Measurements from ENCODE around the gene DOCK2. TPM values are rescaled to one million over a fixed set of nuclear protein-coding genes. Genes with fewer than 3 reads are reported as not detected.
"Not testable (repeated sequence)": the region's sequence is repeated elsewhere in the genome, so short reads cannot be mapped to it uniquely, and the experiment has no call there.

The DOCK2 gene
- 214 and 216 TPM in 2 replicates for total RNA-seq

DNA sequence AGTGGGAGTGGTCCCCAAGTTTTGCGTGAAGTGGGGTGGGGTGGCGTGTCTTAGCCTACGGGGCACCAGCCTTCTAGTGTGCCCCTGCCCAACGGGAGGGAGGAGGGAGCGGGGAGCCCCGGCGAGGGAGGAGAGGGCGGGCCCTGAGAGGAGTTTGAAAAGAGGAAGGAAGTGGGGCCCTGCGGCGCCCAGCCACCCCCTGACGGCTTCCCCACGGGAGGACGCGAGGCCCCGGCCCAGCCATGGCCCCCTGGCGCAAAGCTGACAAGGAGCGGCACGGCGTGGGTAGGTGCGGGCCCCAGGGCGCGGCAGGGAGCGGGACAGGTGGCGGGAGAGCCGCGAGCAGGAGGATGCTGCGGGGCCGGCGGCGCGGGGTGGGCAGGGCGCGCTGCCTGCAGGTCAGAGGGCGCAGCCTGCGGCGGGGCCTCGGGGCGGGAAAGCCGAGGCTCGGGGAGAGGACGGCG is at the start of gene DOCK2:
TSS of gene DOCK2 (plus strand) at position 191 of the 464 bp plus-strand sequence. CDS start at position 243, 52 bp downstream.
- DNase-seq (ENCODE audit: low spot score): peak; percentile 68
- H3K27me3 Mint-ChIP-seq (ENCODE audit: insufficient read depth): no peaks in the 10 kb centered on the region
- H3K9me3 Mint-ChIP-seq: peaks cover 9% of the 10 kb centered on the region
- H3K4me1 Mint-ChIP-seq (ENCODE audit: low read depth): peaks cover 57% of the 10 kb centered on the region
- peak within 1 kb of the TSS; percentile 92 for H3K27ac Mint-ChIP-seq
- peak within 1 kb of the TSS; percentile 86 for H3K4me3 Mint-ChIP-seq
- peaks cover 37% of the 10 kb centered on the region for H3K36me3 Mint-ChIP-seq (ENCODE audit: low read depth)
- intact Hi-C loops (cut with micrococcal nuclease): loop anchor here (1.0 to 5.0 kb wide), 5 partner anchors 8 to 1060 kb away; partner anchors contain the start of genes PANK3 and SPDL1

GRCh38 chr5:169590602-169591001 is 46.5 kb upstream of the DOCK2 start:
- Mint-ChIP-seq H3K27me3 (ENCODE audit: insufficient read depth) (no peaks in the 10 kb centered on the region), H3K36me3 (ENCODE audit: low read depth) (peaks cover 43% of the 10 kb centered on the region), H3K4me3 (no peak overlapping the region), H3K9me3 (no peaks in the 10 kb centered on the region), H3K4me1 (ENCODE audit: low read depth) (peaks cover 23% of the 10 kb centered on the region), H3K27ac (no peak overlapping the region)
- no peak for DNase-seq (ENCODE audit: low spot score)
- intact Hi-C loops (cut with micrococcal nuclease): no loop called here

- Mint-ChIP-seq H3K36me3 (ENCODE audit: low read depth) (peaks cover 43% of the 10 kb centered on the region), H3K9me3 (no peaks in the 10 kb centered on the region), H3K27me3 (ENCODE audit: insufficient read depth) (no peaks in the 10 kb centered on the region), H3K4me1 (ENCODE audit: low read depth) (peaks cover 13% of the 10 kb centered on the region), H3K27ac (no peak overlapping the region), H3K4me3 (no peak overlapping the region)
- intact Hi-C loops (cut with micrococcal nuclease): no loop called here
- no peak for DNase-seq (ENCODE audit: low spot score)
Observed at GRCh38 chr5:169591636-169592035, 45.4 kb upstream of the DOCK2 start.

GRCh38 chr5:169592937-169593650 is 44.0 kb upstream of the DOCK2 start:
- DNase-seq (ENCODE audit: low spot score): no peak
- intact Hi-C loops (cut with micrococcal nuclease): no loop called here
- Mint-ChIP-seq H3K27me3 (ENCODE audit: insufficient read depth) (no peaks in the 10 kb centered on the region), H3K4me1 (ENCODE audit: low read depth) (peaks cover 3% of the 10 kb centered on the region), H3K36me3 (ENCODE audit: low read depth) (peaks cover 51% of the 10 kb centered on the region), H3K27ac (peak overlapping the region; percentile 1), H3K4me3 (no peak overlapping the region), H3K9me3 (no peaks in the 10 kb centered on the region)

GRCh38 chr5:169595172-169595820 is 41.8 kb upstream of the DOCK2 start:
- H3K27ac Mint-ChIP-seq: no peak overlapping the region
- no peaks in the 10 kb centered on the region for H3K9me3 Mint-ChIP-seq
- intact Hi-C loops (cut with micrococcal nuclease): no loop called here
- H3K36me3 Mint-ChIP-seq (ENCODE audit: low read depth): peaks cover 54% of the 10 kb centered on the region
- DNase-seq (ENCODE audit: low spot score): no peak
- H3K27me3 Mint-ChIP-seq (ENCODE audit: insufficient read depth): no peaks in the 10 kb centered on the region
- H3K4me3 Mint-ChIP-seq: no peak overlapping the region
- peaks cover 4% of the 10 kb centered on the region for H3K4me1 Mint-ChIP-seq (ENCODE audit: low read depth)

GRCh38 chr5:169599451-169599850 is 37.6 kb upstream of the DOCK2 start:
- Mint-ChIP-seq H3K4me3 (no peak overlapping the region), H3K9me3 (no peaks in the 10 kb centered on the region), H3K36me3 (ENCODE audit: low read depth) (peaks cover 47% of the 10 kb centered on the region), H3K4me1 (ENCODE audit: low read depth) (peaks cover 4% of the 10 kb centered on the region), H3K27ac (no peak overlapping the region), H3K27me3 (ENCODE audit: insufficient read depth) (no peaks in the 10 kb centered on the region)
- DNase-seq (ENCODE audit: low spot score): no peak
- intact Hi-C loops (cut with micrococcal nuclease): no loop called here

DNA sequence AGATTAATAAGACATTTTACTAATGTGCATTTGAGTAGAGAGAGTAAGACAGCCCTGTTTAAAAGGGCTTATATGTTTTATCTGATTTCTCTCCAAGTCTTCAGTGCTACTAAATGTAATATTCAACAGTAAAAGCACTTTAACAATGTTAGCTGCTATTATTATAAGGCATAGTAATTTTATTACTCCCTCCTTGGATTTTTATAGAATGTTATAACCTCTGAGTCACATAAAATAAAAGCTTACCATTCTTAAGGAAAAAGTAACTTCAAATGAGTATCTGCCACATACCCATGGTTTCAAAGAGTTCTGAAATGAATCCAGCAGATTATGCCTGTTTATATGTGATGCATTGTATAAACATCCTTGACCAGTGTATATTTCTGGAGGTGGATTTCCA is 34.5 kb upstream of the DOCK2 start:
- Mint-ChIP-seq H3K36me3 (ENCODE audit: low read depth) (peaks cover 41% of the 10 kb centered on the region), H3K4me1 (ENCODE audit: low read depth) (peaks cover 4% of the 10 kb centered on the region), H3K9me3 (no peaks in the 10 kb centered on the region), H3K27me3 (ENCODE audit: insufficient read depth) (no peaks in the 10 kb centered on the region), H3K4me3 (no peak overlapping the region), H3K27ac (no peak overlapping the region)
- no peak for DNase-seq (ENCODE audit: low spot score)
- intact Hi-C loops (cut with micrococcal nuclease): no loop called here

GRCh38 chr5:169606279-169606678 is 30.8 kb upstream of the DOCK2 start:
- Mint-ChIP-seq H3K27me3 (ENCODE audit: insufficient read depth) (peaks cover 13% of the 10 kb centered on the region), H3K27ac (no peak overlapping the region), H3K36me3 (ENCODE audit: low read depth) (peaks cover 20% of the 10 kb centered on the region), H3K4me1 (ENCODE audit: low read depth) (no peaks in the 10 kb centered on the region), H3K4me3 (no peak overlapping the region), H3K9me3 (peaks cover 6% of the 10 kb centered on the region)
- intact Hi-C loops (cut with micrococcal nuclease): no loop called here
- DNase-seq (ENCODE audit: low spot score): no peak

GRCh38 chr5:169607882-169608281 is 29.2 kb upstream of the DOCK2 start:
- H3K4me3 Mint-ChIP-seq: no peak overlapping the region
- peaks cover 18% of the 10 kb centered on the region for H3K9me3 Mint-ChIP-seq
- intact Hi-C loops (cut with micrococcal nuclease): no loop called here
- peaks cover 11% of the 10 kb centered on the region for H3K36me3 Mint-ChIP-seq (ENCODE audit: low read depth)
- DNase-seq (ENCODE audit: low spot score): no peak
- H3K27me3 Mint-ChIP-seq (ENCODE audit: insufficient read depth): peaks cover 19% of the 10 kb centered on the region
- peaks cover 8% of the 10 kb centered on the region for H3K4me1 Mint-ChIP-seq (ENCODE audit: low read depth)
- H3K27ac Mint-ChIP-seq: no peak overlapping the region

- Mint-ChIP-seq H3K36me3 (ENCODE audit: low read depth) (peaks cover 8% of the 10 kb centered on the region), H3K4me3 (no peak overlapping the region), H3K9me3 (peaks cover 23% of the 10 kb centered on the region), H3K27ac (no peak overlapping the region), H3K4me1 (ENCODE audit: low read depth) (peaks cover 8% of the 10 kb centered on the region), H3K27me3 (ENCODE audit: insufficient read depth) (peaks cover 32% of the 10 kb centered on the region)
- no peak for DNase-seq (ENCODE audit: low spot score)
- intact Hi-C loops (cut with micrococcal nuclease): no loop called here
Observed at GRCh38 chr5:169609716-169610115, 27.4 kb upstream of the DOCK2 start.

DNA sequence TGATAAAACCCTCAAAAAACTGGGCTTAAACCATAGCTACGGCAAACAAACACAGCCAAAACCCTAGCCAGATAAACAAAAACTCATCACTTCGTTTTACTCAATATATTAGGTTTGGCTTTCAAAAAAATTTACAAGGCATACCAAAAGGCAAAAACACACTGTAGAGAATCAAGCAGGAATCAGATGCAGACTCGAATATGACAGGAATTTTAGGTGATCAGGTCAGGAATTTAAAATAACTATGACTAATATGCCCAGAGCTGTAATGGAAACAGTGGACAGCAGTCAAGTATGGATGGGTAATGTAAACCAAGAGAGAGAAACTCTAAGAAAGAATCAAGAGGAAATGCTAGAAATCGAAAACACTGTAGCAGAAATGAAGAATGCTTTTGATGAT is 26.5 kb upstream of the DOCK2 start:
- Mint-ChIP-seq H3K27ac (no peak overlapping the region), H3K4me1 (ENCODE audit: low read depth) (peaks cover 8% of the 10 kb centered on the region), H3K9me3 (peaks cover 23% of the 10 kb centered on the region), H3K27me3 (ENCODE audit: insufficient read depth) (peaks cover 33% of the 10 kb centered on the region), H3K36me3 (ENCODE audit: low read depth) (peaks cover 4% of the 10 kb centered on the region), H3K4me3 (no peak overlapping the region)
- intact Hi-C loops (cut with micrococcal nuclease): no loop called here
- DNase-seq (ENCODE audit: low spot score): no peak

- Mint-ChIP-seq H3K4me3 (no peak overlapping the region), H3K9me3 (peaks cover 23% of the 10 kb centered on the region), H3K27ac (no peak overlapping the region), H3K27me3 (ENCODE audit: insufficient read depth) (peaks cover 44% of the 10 kb centered on the region), H3K36me3 (ENCODE audit: low read depth) (peaks cover 1% of the 10 kb centered on the region), H3K4me1 (ENCODE audit: low read depth) (peaks cover 8% of the 10 kb centered on the region)
- intact Hi-C loops (cut with micrococcal nuclease): no loop called here
- no peak for DNase-seq (ENCODE audit: low spot score)
Observed at GRCh38 chr5:169615561-169615960, 21.5 kb upstream of the DOCK2 start.

GRCh38 chr5:169624307-169624706 is 12.8 kb upstream of the DOCK2 start:
- H3K9me3 Mint-ChIP-seq: peaks cover 17% of the 10 kb centered on the region
- H3K27ac Mint-ChIP-seq; H3K4me1 Mint-ChIP-seq (ENCODE audit: low read depth); intact Hi-C loops (cut with micrococcal nuclease); H3K4me3 Mint-ChIP-seq; DNase-seq (ENCODE audit: low spot score); H3K36me3 Mint-ChIP-seq (ENCODE audit: low read depth): not testable (repeated sequence)
- H3K27me3 Mint-ChIP-seq (ENCODE audit: insufficient read depth): peaks cover 29% of the 10 kb centered on the region
